OCI-LY7 (cell line): ENCODE results near the gene ZNF467. TPM values are rescaled to one million over a fixed set of nuclear protein-coding genes. Genes with fewer than 3 reads are reported as not detected.

Source experiments
- BruUV-seq: library from RNA; stranded (reverse); fragments of 400-500 nt; replicated peaks from 2 replicates; lab custom pipeline; 2021; lab: Mats Ljungman, UMichigan
- CTCF ChIA-PET: fragments of 300-600 bp; sonication (Branson Sonifier 250); formaldehyde crosslinking; loops from one replicate; lab custom pipeline; 2022; ENCODE audit warnings: antibody characterized with exemption; ENCODE audit not compliant: unreplicated experiment; lab: Charles Lee
- POLR2A ChIA-PET: fragments of 300-600 bp; sonication (Branson Sonifier 250); formaldehyde crosslinking; loops from one replicate; lab custom pipeline; 2022; ENCODE audit warnings: antibody characterized with exemption; lab: Charles Lee
- DNase-seq: peaks from one replicate; pipeline ENCODE4 v3.0.0-alpha.2; 2015; ENCODE audit warnings: low spot score
- H2AFZ ChIP-seq: fragments of 200-600 bp; sonication (generic), shearing (Covaris generic); 2 replicates; pipeline ENCODE4 v1.6.1; 2014; ENCODE audit warnings: mild to moderate bottlenecking, antibody characterized with exemption, low read length, moderate library complexity
- H3K27ac ChIP-seq: fragments of 200-600 bp; sonication (generic); 2 replicates; pipeline ENCODE4 v1.5.1; 2014; ENCODE audit warnings: mixed run types, low read depth, mild to moderate bottlenecking, moderate library complexity, low read length, inconsistent platforms; ENCODE audit not compliant: poor library complexity, severe bottlenecking
- H3K36me3 ChIP-seq: fragments of 200-600 bp; sonication (generic); 2 replicates; pipeline ENCODE4 v1.6.1; 2014; ENCODE audit warnings: mild to moderate bottlenecking, antibody characterized with exemption, low read length, moderate library complexity, mixed read lengths; ENCODE audit not compliant: insufficient read depth
- H3K4me1 ChIP-seq: fragments of 200-600 bp; sonication (generic); 2 replicates; pipeline ENCODE4 v1.5.1; 2014; ENCODE audit warnings: mild to moderate bottlenecking, low read length; ENCODE audit not compliant: insufficient read depth, poor library complexity, severe bottlenecking
- H3K4me2 ChIP-seq: fragments of 200-600 bp; sonication (generic); 2 replicates; pipeline ENCODE4 v1.6.1; 2014; ENCODE audit warnings: mild to moderate bottlenecking, low read length
- H3K4me3 ChIP-seq: fragments of 200-600 bp; sonication (generic); 2 replicates; pipeline ENCODE4 v1.5.1; 2014; ENCODE audit warnings: mild to moderate bottlenecking, low read depth, low read length; ENCODE audit not compliant: poor library complexity, severe bottlenecking
- H3K79me2 ChIP-seq: fragments of 200-600 bp; sonication (generic); 2 replicates; pipeline ENCODE4 v1.6.1; 2016; ENCODE audit warnings: low read depth, mild to moderate bottlenecking, low read length, moderate library complexity, mixed read lengths; ENCODE audit not compliant: insufficient read depth
- H3K9me2 ChIP-seq: fragments of 200-600 bp; sonication (generic); 2 replicates; pipeline ENCODE4 v1.6.1; 2016; ENCODE audit warnings: mild to moderate bottlenecking, low read length, mixed read lengths; ENCODE audit not compliant: insufficient read depth
- H3K9me3 ChIP-seq: fragments of 200-600 bp; sonication (generic); 2 replicates; pipeline ENCODE4 v1.6.1; 2014; ENCODE audit warnings: mild to moderate bottlenecking, mixed run types, low read length, mixed read lengths
- H4K20me1 ChIP-seq: fragments of 200-600 bp; sonication (generic); 2 replicates; pipeline ENCODE4 v1.6.1; 2014; ENCODE audit warnings: mild to moderate bottlenecking, antibody characterized with exemption, low read length, moderate library complexity, mixed read lengths; ENCODE audit not compliant: insufficient read depth
- EZH2phosphoT487 ChIP-seq: fragments of 200-600 bp; sonication (generic); IDR thresholded peaks from 2 replicates; pipeline ENCODE4 v1.6.1; 2018; ENCODE audit warnings: low read depth, borderline replicate concordance, mild to moderate bottlenecking, mixed run types, antibody characterized with exemption, low read length, moderate library complexity, mixed read lengths
- intact Hi-C: fragments of 100-400 bp; cut with micrococcal nuclease; formaldehyde crosslinking; loops from one replicate; pipeline ENCODE4 v1.10.0; 2022; ENCODE audit not compliant: unreplicated experiment
- total RNA-seq, 2 experiments: library from RNA; depleted of rRNA in 1 of 2; stranded (reverse); fragments of >200 nt in 1 of 2; shearing (Covaris generic) in 1 of 2; gene quantifications; 2 replicates each; pipeline ENCODE4 v1.2.3, GENCODE V29; 2014 to 2022
- TF ChIP-seq, protein P1 (sequence below): fragments of 200-600 bp; sonication (generic); conservative IDR thresholded peaks from 2 replicates; pipeline ENCODE4 v1.5.1; 2014; ENCODE audit warnings: mild to moderate bottlenecking, antibody characterized with exemption, low read length, moderate library complexity, mixed read lengths

ZNF467 gene
- total RNA-seq, 2 experiments from 2014 or later, result 0.22 to 0.40 TPM

DNA sequence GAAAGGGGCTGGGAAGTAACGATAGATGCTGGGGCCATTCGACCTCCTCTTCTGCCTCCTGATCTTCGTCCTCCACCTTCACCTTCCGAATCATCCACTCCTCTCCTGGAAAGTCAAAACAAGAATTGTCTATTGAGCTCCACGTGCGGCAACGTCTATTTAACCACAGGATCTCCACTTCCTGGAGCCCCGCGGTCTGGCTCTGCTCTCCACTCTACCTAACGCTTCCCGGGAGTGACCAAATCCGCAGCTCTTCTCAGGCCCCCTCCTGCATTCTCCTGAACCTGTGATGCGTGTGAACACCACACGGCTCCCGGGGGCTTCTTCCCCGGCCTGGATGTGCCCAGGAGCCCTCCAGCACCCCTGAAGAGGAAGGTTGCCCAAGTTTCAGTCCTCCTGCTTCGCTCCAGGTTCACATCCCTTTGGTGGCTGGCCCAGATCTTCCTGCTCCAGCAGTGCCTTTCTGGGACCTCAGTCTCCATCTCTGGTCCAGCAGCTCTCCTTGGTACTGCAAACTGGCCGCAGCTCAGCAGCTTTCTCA is 7.2 kb downstream of the ZNF467 start:
- CTCF ChIA-PET, result no interaction called here
- Histone ChIP-seq H2AFZ (no peak overlapping the region), H3K9me2 (no peaks in the 10 kb centered on the region), H3K36me3 (no peaks in the 10 kb centered on the region), H3K4me1 (peaks cover 4% of the 10 kb centered on the region), H3K27ac (no peak overlapping the region), H3K9me3 (no peaks in the 10 kb centered on the region), H3K79me2 (no peaks in the 10 kb centered on the region), H3K4me3 (no peak overlapping the region), H3K4me2 (no peak overlapping the region), H4K20me1 (no peaks in the 10 kb centered on the region)
- no TSS peak for BruUV-seq
- POLR2A ChIA-PET, result no interaction called here
- DNase-seq, result no peak
- TF ChIP-seq EZH2phosphoT487, result no peak
- TF ChIP-seq, protein P1, sequence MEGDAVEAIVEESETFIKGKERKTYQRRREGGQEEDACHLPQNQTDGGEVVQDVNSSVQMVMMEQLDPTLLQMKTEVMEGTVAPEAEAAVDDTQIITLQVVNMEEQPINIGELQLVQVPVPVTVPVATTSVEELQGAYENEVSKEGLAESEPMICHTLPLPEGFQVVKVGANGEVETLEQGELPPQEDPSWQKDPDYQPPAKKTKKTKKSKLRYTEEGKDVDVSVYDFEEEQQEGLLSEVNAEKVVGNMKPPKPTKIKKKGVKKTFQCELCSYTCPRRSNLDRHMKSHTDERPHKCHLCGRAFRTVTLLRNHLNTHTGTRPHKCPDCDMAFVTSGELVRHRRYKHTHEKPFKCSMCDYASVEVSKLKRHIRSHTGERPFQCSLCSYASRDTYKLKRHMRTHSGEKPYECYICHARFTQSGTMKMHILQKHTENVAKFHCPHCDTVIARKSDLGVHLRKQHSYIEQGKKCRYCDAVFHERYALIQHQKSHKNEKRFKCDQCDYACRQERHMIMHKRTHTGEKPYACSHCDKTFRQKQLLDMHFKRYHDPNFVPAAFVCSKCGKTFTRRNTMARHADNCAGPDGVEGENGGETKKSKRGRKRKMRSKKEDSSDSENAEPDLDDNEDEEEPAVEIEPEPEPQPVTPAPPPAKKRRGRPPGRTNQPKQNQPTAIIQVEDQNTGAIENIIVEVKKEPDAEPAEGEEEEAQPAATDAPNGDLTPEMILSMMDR, result no peak
- intact Hi-C loops, result no loop called here

DNA sequence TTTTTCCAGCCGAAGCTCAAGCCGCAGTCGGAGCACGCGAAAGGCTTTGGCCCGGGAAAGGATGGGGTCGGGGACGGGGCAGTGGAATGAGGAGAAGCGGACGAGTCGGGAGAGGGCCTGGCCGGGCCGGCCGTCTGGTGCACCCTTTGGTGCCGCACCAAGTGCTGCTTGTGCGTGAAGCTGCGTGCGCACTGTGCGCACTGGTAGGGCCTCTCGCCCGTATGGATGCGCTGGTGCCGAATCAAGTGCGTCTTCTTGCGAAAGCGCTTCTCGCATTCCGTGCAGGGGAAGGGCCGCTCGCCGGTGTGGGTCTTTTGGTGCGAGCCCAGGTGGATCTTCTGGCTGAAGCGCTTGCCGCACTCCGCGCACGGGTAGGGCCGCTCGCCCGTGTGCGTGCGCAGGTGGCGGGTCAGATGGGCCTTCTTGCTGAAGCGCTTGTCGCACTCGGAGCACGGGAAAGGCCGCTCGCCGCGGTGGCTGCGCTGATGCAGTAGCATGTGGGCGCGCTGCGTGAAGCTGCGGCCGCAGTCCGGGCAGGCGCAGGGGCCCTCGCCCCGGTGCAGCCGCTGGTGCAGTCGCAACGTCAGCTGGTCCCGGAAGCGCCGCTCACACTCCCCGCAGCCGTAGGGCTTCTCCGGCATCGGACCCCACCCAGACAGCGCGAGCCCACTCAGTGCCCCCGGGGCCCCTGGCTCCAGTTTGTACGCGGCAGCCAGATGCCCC is 7.8 kb downstream of the ZNF467 start:
- DNase-seq, result no peak
- intact Hi-C loops, result no loop called here
- POLR2A ChIA-PET, result no interaction called here

More for the DNA sequence above, 7.8 kb downstream of the ZNF467 start:
- CTCF ChIA-PET, result no interaction called here
- Histone ChIP-seq H3K9me2 (no peaks in the 10 kb centered on the region), H3K4me3 (no peak overlapping the region), H3K27ac (no peak overlapping the region), H3K79me2 (no peaks in the 10 kb centered on the region), H3K9me3 (no peaks in the 10 kb centered on the region), H4K20me1 (no peaks in the 10 kb centered on the region), H2AFZ (no peak overlapping the region), H3K4me2 (no peak overlapping the region), H3K4me1 (no peaks in the 10 kb centered on the region), H3K36me3 (no peaks in the 10 kb centered on the region)
- no TSS peak for BruUV-seq
- no peak for TF ChIP-seq EZH2phosphoT487
- TF ChIP-seq, protein P1, result no peak
